Measurements from ENCODE around the gene ESYT1.

The ESYT1 gene

DNA sequence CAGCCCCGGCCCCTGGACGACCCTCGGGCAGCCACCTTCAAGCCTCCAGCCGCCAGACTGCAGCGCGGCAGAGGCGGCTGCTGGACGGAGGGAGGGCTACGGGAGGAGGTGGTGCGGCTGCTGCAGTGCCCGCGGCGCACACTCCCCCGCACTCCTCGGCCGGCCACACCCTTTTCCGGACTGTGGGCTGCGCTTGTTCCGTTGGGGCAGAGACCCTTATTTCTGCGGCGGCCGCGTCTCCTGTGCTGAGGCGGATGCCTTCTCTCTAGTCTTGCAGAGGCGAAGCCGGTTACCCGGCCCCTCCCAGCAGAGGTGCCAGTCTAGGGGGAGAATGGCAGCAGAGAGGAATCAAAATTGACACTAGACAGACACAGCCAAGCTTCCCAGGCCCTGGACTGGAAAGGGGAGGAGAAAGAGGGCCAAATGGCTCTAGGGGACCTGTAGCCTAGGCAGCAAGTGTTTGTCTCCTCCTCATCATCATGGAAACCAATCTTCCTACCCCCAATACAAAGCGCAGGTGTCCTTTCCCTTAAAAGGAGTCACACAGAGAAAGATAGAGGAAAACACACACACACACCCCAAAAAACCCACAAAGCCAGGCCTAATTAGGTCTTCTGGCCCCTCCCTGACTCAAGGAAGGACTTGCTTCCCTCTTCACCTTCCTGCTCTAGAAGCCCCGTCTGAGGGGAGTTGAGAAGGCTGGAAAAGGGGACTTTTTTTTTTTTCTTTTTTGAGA, 1.3 kb downstream of the ESYT1 start (continued):
- TF ChIP-seq, protein P1, sequence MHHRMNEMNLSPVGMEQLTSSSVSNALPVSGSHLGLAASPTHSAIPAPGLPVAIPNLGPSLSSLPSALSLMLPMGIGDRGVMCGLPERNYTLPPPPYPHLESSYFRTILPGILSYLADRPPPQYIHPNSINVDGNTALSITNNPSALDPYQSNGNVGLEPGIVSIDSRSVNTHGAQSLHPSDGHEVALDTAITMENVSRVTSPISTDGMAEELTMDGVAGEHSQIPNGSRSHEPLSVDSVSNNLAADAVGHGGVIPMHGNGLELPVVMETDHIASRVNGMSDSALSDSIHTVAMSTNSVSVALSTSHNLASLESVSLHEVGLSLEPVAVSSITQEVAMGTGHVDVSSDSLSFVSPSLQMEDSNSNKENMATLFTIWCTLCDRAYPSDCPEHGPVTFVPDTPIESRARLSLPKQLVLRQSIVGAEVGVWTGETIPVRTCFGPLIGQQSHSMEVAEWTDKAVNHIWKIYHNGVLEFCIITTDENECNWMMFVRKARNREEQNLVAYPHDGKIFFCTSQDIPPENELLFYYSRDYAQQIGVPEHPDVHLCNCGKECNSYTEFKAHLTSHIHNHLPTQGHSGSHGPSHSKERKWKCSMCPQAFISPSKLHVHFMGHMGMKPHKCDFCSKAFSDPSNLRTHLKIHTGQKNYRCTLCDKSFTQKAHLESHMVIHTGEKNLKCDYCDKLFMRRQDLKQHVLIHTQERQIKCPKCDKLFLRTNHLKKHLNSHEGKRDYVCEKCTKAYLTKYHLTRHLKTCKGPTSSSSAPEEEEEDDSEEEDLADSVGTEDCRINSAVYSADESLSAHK (tag by site-specific recombination; IDR thresholded peaks at IDR 0.05), result no peak
- TF ChIP-seq ZNF2 (tag by site-specific recombination; IDR thresholded peaks at IDR 0.05) (peak; percentile 41; the same call in 1 of the 2 replicates), IKZF3 (tag by site-specific recombination; IDR thresholded peaks at IDR 0.05) (no peak), ZNF146 (tag by site-specific recombination; IDR thresholded peaks at IDR 0.05) (no peak), ZNF416 (tag by site-specific recombination; IDR thresholded peaks at IDR 0.05) (no peak), ZNF624 (tag by site-specific recombination; IDR thresholded peaks at IDR 0.05) (no peak), KLF7 (tag by site-specific recombination; IDR thresholded peaks at IDR 0.05; ENCODE audit: borderline replicate concordance) (peak; percentile 93), SCRT1 (tag by site-specific recombination; IDR thresholded peaks at IDR 0.05; ENCODE audit: borderline replicate concordance) (no peak), ZNF366 (tag by site-specific recombination; conservative IDR thresholded peaks at IDR 0.05) (peak; percentile 73), ZNF707 (tag by site-specific recombination; IDR thresholded peaks at IDR 0.05) (no peak), WT1 (tag by site-specific recombination; IDR thresholded peaks at IDR 0.05) (peak; percentile 96), TRIM28 (IDR thresholded peaks at IDR 0.05; ENCODE audit: borderline replicate concordance, low read length) (no peak), ZSCAN30 (tag by site-specific recombination; IDR thresholded peaks at IDR 0.05) (peak; percentile 100), KLF10 (tag by site-specific recombination; IDR thresholded peaks at IDR 0.05) (peak; percentile 93), ZNF600 (tag by site-specific recombination; IDR thresholded peaks at IDR 0.05) (peak; percentile 26; the same call in 1 of the 2 replicates), ZNF561 (tag by site-specific recombination; IDR thresholded peaks at IDR 0.05; ENCODE audit: borderline replicate concordance) (no peak), ZNF311 (tag by site-specific recombination; IDR thresholded peaks at IDR 0.05; ENCODE audit: borderline replicate concordance) (no peak), ZNF394 (tag by site-specific recombination; IDR thresholded peaks at IDR 0.05; ENCODE audit: borderline replicate concordance) (no peak; the same call in 1 of the 2 replicates), ZSCAN23 (tag by site-specific recombination; IDR thresholded peaks at IDR 0.05) (no peak), EGR2 (tag by site-specific recombination; IDR thresholded peaks at IDR 0.05; ENCODE audit: low read depth) (peak; percentile 87), SCRT2 (tag by site-specific recombination; IDR thresholded peaks at IDR 0.05) (peak; percentile 86), SP7 (tag by site-specific recombination; IDR thresholded peaks at IDR 0.05) (0 out of 2 replicates have a peak, but pooled peaks have one; percentile 29), ZNF19 (tag by site-specific recombination; IDR thresholded peaks at IDR 0.05; ENCODE audit: low read depth) (no peak), ZNF174 (tag by site-specific recombination; IDR thresholded peaks at IDR 0.05) (no peak), ZNF169 (tag by site-specific recombination; IDR thresholded peaks at IDR 0.05) (no peak), ZNF510 (tag by site-specific recombination; IDR thresholded peaks at IDR 0.05; ENCODE audit: insufficient replicate concordance) (no peak)
- TF ChIP-seq, protein P2, sequence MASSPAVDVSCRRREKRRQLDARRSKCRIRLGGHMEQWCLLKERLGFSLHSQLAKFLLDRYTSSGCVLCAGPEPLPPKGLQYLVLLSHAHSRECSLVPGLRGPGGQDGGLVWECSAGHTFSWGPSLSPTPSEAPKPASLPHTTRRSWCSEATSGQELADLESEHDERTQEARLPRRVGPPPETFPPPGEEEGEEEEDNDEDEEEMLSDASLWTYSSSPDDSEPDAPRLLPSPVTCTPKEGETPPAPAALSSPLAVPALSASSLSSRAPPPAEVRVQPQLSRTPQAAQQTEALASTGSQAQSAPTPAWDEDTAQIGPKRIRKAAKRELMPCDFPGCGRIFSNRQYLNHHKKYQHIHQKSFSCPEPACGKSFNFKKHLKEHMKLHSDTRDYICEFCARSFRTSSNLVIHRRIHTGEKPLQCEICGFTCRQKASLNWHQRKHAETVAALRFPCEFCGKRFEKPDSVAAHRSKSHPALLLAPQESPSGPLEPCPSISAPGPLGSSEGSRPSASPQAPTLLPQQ (tag by site-specific recombination; IDR thresholded peaks at IDR 0.05), result no peak
- TF ChIP-seq, protein P3, sequence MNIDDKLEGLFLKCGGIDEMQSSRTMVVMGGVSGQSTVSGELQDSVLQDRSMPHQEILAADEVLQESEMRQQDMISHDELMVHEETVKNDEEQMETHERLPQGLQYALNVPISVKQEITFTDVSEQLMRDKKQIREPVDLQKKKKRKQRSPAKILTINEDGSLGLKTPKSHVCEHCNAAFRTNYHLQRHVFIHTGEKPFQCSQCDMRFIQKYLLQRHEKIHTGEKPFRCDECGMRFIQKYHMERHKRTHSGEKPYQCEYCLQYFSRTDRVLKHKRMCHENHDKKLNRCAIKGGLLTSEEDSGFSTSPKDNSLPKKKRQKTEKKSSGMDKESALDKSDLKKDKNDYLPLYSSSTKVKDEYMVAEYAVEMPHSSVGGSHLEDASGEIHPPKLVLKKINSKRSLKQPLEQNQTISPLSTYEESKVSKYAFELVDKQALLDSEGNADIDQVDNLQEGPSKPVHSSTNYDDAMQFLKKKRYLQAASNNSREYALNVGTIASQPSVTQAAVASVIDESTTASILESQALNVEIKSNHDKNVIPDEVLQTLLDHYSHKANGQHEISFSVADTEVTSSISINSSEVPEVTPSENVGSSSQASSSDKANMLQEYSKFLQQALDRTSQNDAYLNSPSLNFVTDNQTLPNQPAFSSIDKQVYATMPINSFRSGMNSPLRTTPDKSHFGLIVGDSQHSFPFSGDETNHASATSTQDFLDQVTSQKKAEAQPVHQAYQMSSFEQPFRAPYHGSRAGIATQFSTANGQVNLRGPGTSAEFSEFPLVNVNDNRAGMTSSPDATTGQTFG (tag by site-specific recombination; IDR thresholded peaks at IDR 0.05; ENCODE audit: borderline replicate concordance), result no peak
- TF ChIP-seq, protein P4, sequence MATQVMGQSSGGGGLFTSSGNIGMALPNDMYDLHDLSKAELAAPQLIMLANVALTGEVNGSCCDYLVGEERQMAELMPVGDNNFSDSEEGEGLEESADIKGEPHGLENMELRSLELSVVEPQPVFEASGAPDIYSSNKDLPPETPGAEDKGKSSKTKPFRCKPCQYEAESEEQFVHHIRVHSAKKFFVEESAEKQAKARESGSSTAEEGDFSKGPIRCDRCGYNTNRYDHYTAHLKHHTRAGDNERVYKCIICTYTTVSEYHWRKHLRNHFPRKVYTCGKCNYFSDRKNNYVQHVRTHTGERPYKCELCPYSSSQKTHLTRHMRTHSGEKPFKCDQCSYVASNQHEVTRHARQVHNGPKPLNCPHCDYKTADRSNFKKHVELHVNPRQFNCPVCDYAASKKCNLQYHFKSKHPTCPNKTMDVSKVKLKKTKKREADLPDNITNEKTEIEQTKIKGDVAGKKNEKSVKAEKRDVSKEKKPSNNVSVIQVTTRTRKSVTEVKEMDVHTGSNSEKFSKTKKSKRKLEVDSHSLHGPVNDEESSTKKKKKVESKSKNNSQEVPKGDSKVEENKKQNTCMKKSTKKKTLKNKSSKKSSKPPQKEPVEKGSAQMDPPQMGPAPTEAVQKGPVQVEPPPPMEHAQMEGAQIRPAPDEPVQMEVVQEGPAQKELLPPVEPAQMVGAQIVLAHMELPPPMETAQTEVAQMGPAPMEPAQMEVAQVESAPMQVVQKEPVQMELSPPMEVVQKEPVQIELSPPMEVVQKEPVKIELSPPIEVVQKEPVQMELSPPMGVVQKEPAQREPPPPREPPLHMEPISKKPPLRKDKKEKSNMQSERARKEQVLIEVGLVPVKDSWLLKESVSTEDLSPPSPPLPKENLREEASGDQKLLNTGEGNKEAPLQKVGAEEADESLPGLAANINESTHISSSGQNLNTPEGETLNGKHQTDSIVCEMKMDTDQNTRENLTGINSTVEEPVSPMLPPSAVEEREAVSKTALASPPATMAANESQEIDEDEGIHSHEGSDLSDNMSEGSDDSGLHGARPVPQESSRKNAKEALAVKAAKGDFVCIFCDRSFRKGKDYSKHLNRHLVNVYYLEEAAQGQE (tag by site-specific recombination; IDR thresholded peaks at IDR 0.05), result no peak
- TF ChIP-seq, protein P5, sequence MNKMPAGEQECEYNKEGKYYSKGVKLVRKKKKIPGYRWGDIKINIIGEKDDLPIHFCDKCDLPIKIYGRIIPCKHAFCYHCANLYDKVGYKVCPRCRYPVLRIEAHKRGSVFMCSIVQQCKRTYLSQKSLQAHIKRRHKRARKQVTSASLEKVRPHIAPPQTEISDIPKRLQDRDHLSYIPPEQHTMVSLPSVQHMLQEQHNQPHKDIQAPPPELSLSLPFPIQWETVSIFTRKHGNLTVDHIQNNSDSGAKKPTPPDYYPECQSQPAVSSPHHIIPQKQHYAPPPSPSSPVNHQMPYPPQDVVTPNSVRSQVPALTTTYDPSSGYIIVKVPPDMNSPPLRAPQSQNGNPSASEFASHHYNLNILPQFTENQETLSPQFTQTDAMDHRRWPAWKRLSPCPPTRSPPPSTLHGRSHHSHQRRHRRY (tag by site-specific recombination; IDR thresholded peaks at IDR 0.05), result no peak
